Endothelial cell of umbilical vein (primary cell): Measurements from ENCODE around the gene XPNPEP1. TPM values are rescaled to one million over a fixed set of nuclear protein-coding genes. Genes with fewer than 3 reads are reported as not detected.

Experiments used
- BruUV-seq: library from RNA; stranded (reverse); fragments of 400-500 nt; replicated peaks from 2 replicates; lab custom pipeline; 2021; lab: Mats Ljungman, UMichigan
- CTCF ChIA-PET: fragments of 300-600, 350-600 bp; sonication (Branson Sonifier 250); formaldehyde crosslinking; loops from one replicate; lab custom pipeline; 2021; ENCODE audit warnings: antibody characterized with exemption, inconsistent platforms; lab: Charles Lee
- POLR2A ChIA-PET: fragments of 300-600, 350-600 bp; sonication (Branson Sonifier 250); formaldehyde crosslinking; loops from one replicate; lab custom pipeline; 2021; ENCODE audit warnings: antibody characterized with exemption, inconsistent platforms; lab: Charles Lee
- DNase-seq: peaks from one replicate; pipeline ENCODE4 v3.0.0-alpha.2; 2011; ENCODE audit warnings: low read depth, low spot score
- FAIRE-seq: peaks from 2 replicates; lab custom pipeline; 2011; peaks lifted over from hg19 to GRCh38; lab: Jason Lieb, UNC
- H2AFZ ChIP-seq: 2 replicates; pipeline ENCODE4 v1.6.0; 2012; ENCODE audit warnings: low read depth, low read length, control low read depth, inconsistent platforms
- H3K27ac ChIP-seq: 2 replicates; pipeline ENCODE4 v1.5.1; 2011; ENCODE audit warnings: low read depth, mild to moderate bottlenecking, control low read depth, low read length, moderate library complexity; ENCODE audit not compliant: insufficient read depth
- H3K27me3 ChIP-seq, 2 experiments: 2 replicates each; pipeline versions ENCODE4 v1.6.0 to v1.6.1; 2011; ENCODE audit warnings: low read length in 2 of 2, mixed read lengths in 1 of 2; ENCODE audit not compliant: control insufficient read depth in 2 of 2, insufficient read depth in 2 of 2
- H3K36me3 ChIP-seq, 2 experiments: 2 replicates in 1 of 2; 3 replicates in 1 of 2; pipeline ENCODE4 v1.5.1; 2011; ENCODE audit warnings: low read length in 2 of 2, mild to moderate bottlenecking in 1 of 2, moderate library complexity in 1 of 2; ENCODE audit not compliant: control insufficient read depth in 2 of 2, insufficient read depth in 2 of 2; ENCODE audit errors: extremely low read depth in 1 of 2
- H3K4me1 ChIP-seq: 3 replicates; pipeline ENCODE4 v1.5.1; 2011; ENCODE audit warnings: mild to moderate bottlenecking, low read length; ENCODE audit not compliant: control insufficient read depth, insufficient read depth; ENCODE audit errors: extremely low read depth
- H3K4me2 ChIP-seq: 2 replicates; pipeline ENCODE4 v1.6.1; 2011; ENCODE audit warnings: low read length, control low read depth, mixed read lengths; ENCODE audit not compliant: insufficient read depth
- H3K4me3 ChIP-seq, 3 experiments: fragments of 200-600 bp in 1 of 3; sonication (generic), shearing (Covaris generic) in 1 of 3; replicated peaks in 1 of 3; 2 replicates each; pipeline ENCODE4 v1.5.1; 2011 to 2016; ENCODE audit warnings: control low read depth in 3 of 3, low read length in 3 of 3, mild to moderate bottlenecking in 2 of 3, inconsistent platforms in 1 of 3, low read depth in 1 of 3, moderate library complexity in 1 of 3; ENCODE audit not compliant: insufficient read depth in 1 of 3
- H3K79me2 ChIP-seq: 2 replicates; pipeline ENCODE4 v1.6.0; 2012; ENCODE audit warnings: low read length, inconsistent platforms; ENCODE audit not compliant: control insufficient read depth, insufficient read depth
- H3K9ac ChIP-seq: replicated peaks from 2 replicates; pipeline ENCODE3; 2011; ENCODE audit warnings: low read length, control low read depth; ENCODE audit not compliant: insufficient read depth; ENCODE audit errors: extremely low read depth
- H3K9me1 ChIP-seq: replicated peaks from 3 replicates; pipeline ENCODE4 v1.6.0; 2011; ENCODE audit warnings: mild to moderate bottlenecking, low read length; ENCODE audit not compliant: control insufficient read depth, insufficient read depth; ENCODE audit errors: extremely low read depth
- H3K9me3 ChIP-seq: replicated peaks from 2 replicates; pipeline ENCODE4 v1.5.1; 2012; ENCODE audit warnings: low read length, inconsistent platforms; ENCODE audit not compliant: control insufficient read depth, insufficient read depth
- H4K20me1 ChIP-seq: replicated peaks from 2 replicates; pipeline ENCODE3; 2011; ENCODE audit warnings: mild to moderate bottlenecking, low read length; ENCODE audit not compliant: control insufficient read depth, insufficient read depth; ENCODE audit errors: extremely low read depth
- EZH2 ChIP-seq: IDR thresholded peaks from 2 replicates; pipeline ENCODE4 v1.6.1; 2012; ENCODE audit warnings: borderline replicate concordance, low read depth, mild to moderate bottlenecking, moderate library complexity, low read length, inconsistent platforms; ENCODE audit not compliant: severe bottlenecking
- FOS ChIP-seq: IDR thresholded peaks from 2 replicates; pipeline ENCODE4 v1.6.1; 2011; ENCODE audit warnings: mild to moderate bottlenecking, low read length, moderate library complexity, borderline replicate concordance; ENCODE audit not compliant: insufficient read depth
- GATA2 ChIP-seq: IDR thresholded peaks from 2 replicates; pipeline ENCODE4 v1.7.0; 2011; ENCODE audit warnings: low read depth, mild to moderate bottlenecking, moderate library complexity, mixed read lengths, low read length; ENCODE audit not compliant: insufficient read length, insufficient read depth
- JUN ChIP-seq: IDR thresholded peaks from 2 replicates; pipeline ENCODE4 v1.6.1; 2011; ENCODE audit warnings: borderline replicate concordance, low read depth; ENCODE audit not compliant: insufficient read length, insufficient read depth
- MYC ChIP-seq: IDR thresholded peaks from one replicate; pipeline ENCODE4 v1.6.1; 2011; ENCODE audit warnings: mild to moderate bottlenecking, low read depth, low read length
- POLR2A ChIP-seq: IDR thresholded peaks from 2 replicates; pipeline ENCODE4 v1.6.1; 2012; ENCODE audit warnings: low read depth, mild to moderate bottlenecking, control low read depth, low read length
- POLR2AphosphoS5 ChIP-seq: IDR thresholded peaks from 2 replicates; pipeline ENCODE4 v1.6.1; 2012; ENCODE audit warnings: low read depth, mild to moderate bottlenecking, control low read depth, low read length, moderate library complexity; ENCODE audit not compliant: insufficient read depth
- dilution Hi-C: fragments of 300-500 bp; cut with MboI; formaldehyde crosslinking; loops from one replicate; pipeline ENCODE4 v1.15.0; 2019; ENCODE audit warnings: low sequenced_read_pairs; ENCODE audit not compliant: extremely low pct_ligation_motif_present
- intact Hi-C: fragments of 100-400 bp; cut with micrococcal nuclease; formaldehyde crosslinking; loops from one replicate; pipeline ENCODE4 v1.10.0; 2022
- polyA plus RNA-seq, 4 experiments: library from polyadenylated mRNA; depleted of rRNA in 3 of 4; stranded (reverse) in 3 of 4; unstranded in 1 of 4; fragments of >200 nt; gene quantifications; 2 replicates each; pipeline versions ENCODE4 v1.2.1 to v1.2.3, GENCODE V29; 2011 to 2012; ENCODE audit warnings: missing spikeins in 1 of 4
- total RNA-seq: library from RNA; stranded (reverse); gene quantifications from 2 replicates; pipeline ENCODE4 v1.2.3, GENCODE V29; 2021
- TF ChIP-seq, protein P1 (sequence below): IDR thresholded peaks from 2 replicates; pipeline ENCODE4 v1.6.1; 2011; ENCODE audit not compliant: insufficient read depth, insufficient read length
- TF ChIP-seq, protein P2 (sequence below), 2 donors: IDR thresholded peaks; 1 replicate in 1 of 2; 2 replicates in 1 of 2; pipeline ENCODE4 v1.5.1; 2011; ENCODE audit warnings: low read length in 2 of 2, mild to moderate bottlenecking in 2 of 2, moderate library complexity in 2 of 2, control low read depth in 1 of 2, inconsistent platforms in 1 of 2, low read depth in 1 of 2; ENCODE audit not compliant: insufficient read depth in 1 of 2; ENCODE audit errors: extremely low read depth in 1 of 2

XPNPEP1 gene
- total and polyA plus RNA-seq, 2 donors (not counting 3 experiments of a cell fraction or from before 2014, with no cell fraction given), result 81.1 to 245 TPM

DNA sequence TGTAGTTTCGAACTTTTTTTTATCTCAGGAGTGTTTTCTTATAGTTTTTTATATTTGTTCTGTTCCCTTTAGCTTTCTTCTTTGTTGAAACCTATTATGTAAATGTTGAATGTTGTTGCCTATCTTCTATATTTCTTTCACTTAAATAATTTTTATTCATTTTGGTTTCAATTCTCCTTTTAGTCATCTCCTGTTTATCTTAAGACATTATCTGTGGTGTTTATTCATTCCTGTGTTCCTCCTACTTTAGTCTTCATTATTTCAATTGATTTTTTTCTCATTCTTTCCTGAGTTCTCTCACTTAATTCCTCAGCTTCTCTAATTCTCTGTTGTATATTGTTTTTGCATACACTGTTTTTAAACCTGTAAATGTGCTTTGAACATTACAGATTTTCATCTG, 64.1 kb downstream of the XPNPEP1 start:
- FAIRE-seq, result no peak
- no peak overlapping the region for H3K4me2 ChIP-seq
- no peak overlapping the region for H2AFZ ChIP-seq
- H3K9me3 ChIP-seq, result no peaks in the 10 kb centered on the region
- H3K36me3 ChIP-seq, result peaks cover 2 to 4% of the 10 kb centered on the region in 2 experiments
- no peak for DNase-seq
- no TSS peak for BruUV-seq
- H3K4me1 ChIP-seq, result no peaks in the 10 kb centered on the region
- no peak overlapping the region for H3K27ac ChIP-seq
- no peak overlapping the region for H3K9ac ChIP-seq
- H3K79me2 ChIP-seq, result no peaks in the 10 kb centered on the region
- H3K9me1 ChIP-seq, result no peaks in the 10 kb centered on the region
- CTCF ChIA-PET, result no interaction called here
- intact Hi-C loops, result no loop called here
- no peak overlapping the region for H3K4me3 ChIP-seq
- TF ChIP-seq EZH2, result no peak
- TF ChIP-seq GATA2, result no peak
- TF ChIP-seq, protein P1, sequence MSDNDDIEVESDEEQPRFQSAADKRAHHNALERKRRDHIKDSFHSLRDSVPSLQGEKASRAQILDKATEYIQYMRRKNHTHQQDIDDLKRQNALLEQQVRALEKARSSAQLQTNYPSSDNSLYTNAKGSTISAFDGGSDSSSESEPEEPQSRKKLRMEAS, result no peak
- no peak for TF ChIP-seq POLR2A
- no peak for TF ChIP-seq FOS
- TF ChIP-seq, protein P2, sequence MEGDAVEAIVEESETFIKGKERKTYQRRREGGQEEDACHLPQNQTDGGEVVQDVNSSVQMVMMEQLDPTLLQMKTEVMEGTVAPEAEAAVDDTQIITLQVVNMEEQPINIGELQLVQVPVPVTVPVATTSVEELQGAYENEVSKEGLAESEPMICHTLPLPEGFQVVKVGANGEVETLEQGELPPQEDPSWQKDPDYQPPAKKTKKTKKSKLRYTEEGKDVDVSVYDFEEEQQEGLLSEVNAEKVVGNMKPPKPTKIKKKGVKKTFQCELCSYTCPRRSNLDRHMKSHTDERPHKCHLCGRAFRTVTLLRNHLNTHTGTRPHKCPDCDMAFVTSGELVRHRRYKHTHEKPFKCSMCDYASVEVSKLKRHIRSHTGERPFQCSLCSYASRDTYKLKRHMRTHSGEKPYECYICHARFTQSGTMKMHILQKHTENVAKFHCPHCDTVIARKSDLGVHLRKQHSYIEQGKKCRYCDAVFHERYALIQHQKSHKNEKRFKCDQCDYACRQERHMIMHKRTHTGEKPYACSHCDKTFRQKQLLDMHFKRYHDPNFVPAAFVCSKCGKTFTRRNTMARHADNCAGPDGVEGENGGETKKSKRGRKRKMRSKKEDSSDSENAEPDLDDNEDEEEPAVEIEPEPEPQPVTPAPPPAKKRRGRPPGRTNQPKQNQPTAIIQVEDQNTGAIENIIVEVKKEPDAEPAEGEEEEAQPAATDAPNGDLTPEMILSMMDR (IDR thresholded peaks at IDR 0.05; ENCODE audit: extremely low read depth in 1 of 2, insufficient read depth in 1 of 2, low read depth in 1 of 2, low read length in 2 of 2), result no peak
- no peak for TF ChIP-seq POLR2AphosphoS5
- TF ChIP-seq JUN, result no peak
- TF ChIP-seq MYC, result no peak
- no peaks in the 10 kb centered on the region for H3K27me3 ChIP-seq
- H4K20me1 ChIP-seq, result no peaks in the 10 kb centered on the region
- POLR2A ChIA-PET, result no interaction called here
- dilution Hi-C loops, result no loop called here
